HEK293 (cell line): Measurements from ENCODE around the gene METTL5.
"Not testable (repeated sequence)": the region's sequence is repeated elsewhere in the genome, so short reads cannot be mapped to it uniquely, and the experiment has no call there.

ENCODE experiments used
- ZNF280C ChIP-seq: fragments of 450-650 bp; formaldehyde crosslinking; IDR thresholded peaks from 2 replicates; pipeline ENCODE4 v1.5.1; 2016; ENCODE audit warnings: missing biosample characterization, missing genetic modification characterization
- ZNF571 ChIP-seq: fragments of 450-650 bp; formaldehyde crosslinking; IDR thresholded peaks from 2 replicates; pipeline ENCODE4 v1.5.0; 2017; ENCODE audit warnings: missing biosample characterization, missing genetic modification characterization

GRCh38 chr2:169871369-169871768 lies 46.7 kb upstream of the METTL5 start:
- not testable (repeated sequence) for TF ChIP-seq ZNF571, ZNF280C (tag by site-specific recombination)
